KBM-7 (cell line): ENCODE measurements around the gene NKIRAS1.
"Not testable (repeated sequence)": the region's sequence is repeated elsewhere in the genome, so short reads cannot be mapped to it uniquely, and the experiment has no call there.

Source experiments
- DNase-seq: peaks from one replicate; pipeline ENCODE4 v3.0.0-alpha.2; 2015
- in situ Hi-C: fragments of 300-500 bp; cut with MboI; formaldehyde crosslinking; loops from 2 replicates; pipeline ENCODE4 v1.14.3; 2020; ENCODE audit warnings: low sequenced_read_pairs, low pct_unique_long_range_greater_than_20kb, mixed read lengths

NKIRAS1 gene

DNA sequence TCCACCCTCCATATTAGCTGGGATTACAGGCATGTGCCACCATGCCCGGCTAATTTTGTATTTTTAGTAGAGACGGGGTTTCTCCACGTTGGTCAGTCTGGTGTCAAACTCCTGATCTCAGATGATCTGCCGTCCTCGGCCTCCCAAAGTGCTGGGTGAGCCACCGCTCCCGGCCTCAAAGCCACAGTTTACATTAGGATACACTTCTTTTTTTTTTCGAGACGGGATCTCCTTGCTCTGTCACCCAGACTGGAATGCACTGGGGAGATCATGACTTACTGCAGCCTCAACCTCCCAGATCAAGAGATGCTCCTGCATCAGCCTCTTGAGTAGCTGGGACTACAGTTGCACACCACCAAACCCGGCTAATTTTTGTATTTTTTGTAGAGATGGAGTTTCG, 25.8 kb upstream of the NKIRAS1 start:
- in situ Hi-C loops: no loop called here
- no peak for DNase-seq

DNA sequence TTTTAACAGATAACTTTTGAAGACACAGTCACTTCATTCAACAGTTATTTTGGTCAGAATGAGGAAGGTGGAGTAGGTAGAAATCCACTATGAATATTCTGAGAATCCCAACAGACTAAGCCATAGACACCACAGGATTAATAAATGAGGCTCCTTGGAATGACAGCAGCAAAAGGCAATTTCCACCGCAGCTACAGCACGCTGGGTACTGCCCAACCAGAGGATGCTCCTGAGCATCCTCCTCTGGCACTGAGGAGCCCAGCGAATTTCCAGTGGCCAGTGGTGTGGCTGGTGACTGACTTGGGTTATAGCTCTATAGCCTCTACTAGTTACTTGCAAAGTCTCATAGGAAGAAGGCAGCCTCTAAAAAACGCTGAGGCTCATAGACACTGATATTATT, 24.6 kb upstream of the NKIRAS1 start:
- in situ Hi-C loops: no loop called here
- DNase-seq: no peak

DNA sequence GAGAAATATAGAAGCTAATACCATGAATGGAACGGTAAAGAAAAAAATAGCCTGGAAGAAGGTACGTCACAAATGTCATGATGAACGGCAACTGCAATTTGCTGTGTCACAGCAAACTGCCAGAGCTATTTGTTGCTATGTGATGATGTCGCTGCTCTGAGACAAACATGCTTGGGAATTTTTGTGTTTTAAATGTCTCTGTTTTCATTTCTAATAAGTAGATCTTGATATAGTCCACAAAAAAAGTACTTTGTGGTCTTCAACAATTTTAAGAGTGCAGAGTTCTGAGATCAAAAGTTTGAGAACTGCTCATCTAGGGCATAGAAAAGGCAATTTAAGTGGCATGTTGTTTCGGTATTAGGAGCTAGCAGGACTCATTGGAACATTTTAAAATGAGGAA, 24.0 kb upstream of the NKIRAS1 start:
- in situ Hi-C loops: no loop called here
- no peak for DNase-seq

DNA sequence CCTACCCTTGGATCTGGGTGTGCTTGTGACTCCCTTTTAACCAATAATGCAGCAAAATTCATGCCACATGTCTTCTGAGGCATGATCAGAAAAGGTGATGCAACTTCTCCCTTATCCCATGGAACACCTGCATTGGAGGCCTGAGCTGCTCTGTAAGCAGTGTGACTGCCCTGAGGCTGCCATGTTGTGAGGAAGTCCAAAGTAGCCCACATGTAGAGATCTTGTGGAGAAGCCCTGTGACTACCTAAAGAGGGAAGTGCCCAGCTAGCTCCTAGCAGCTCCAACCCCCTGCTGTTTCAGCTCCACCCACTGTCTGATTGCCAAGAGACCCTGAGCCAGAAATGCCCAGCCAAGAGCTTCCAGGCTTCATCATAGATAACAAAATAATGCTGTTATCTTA, 21.9 kb upstream of the NKIRAS1 start:
- in situ Hi-C loops: no loop called here

DNA sequence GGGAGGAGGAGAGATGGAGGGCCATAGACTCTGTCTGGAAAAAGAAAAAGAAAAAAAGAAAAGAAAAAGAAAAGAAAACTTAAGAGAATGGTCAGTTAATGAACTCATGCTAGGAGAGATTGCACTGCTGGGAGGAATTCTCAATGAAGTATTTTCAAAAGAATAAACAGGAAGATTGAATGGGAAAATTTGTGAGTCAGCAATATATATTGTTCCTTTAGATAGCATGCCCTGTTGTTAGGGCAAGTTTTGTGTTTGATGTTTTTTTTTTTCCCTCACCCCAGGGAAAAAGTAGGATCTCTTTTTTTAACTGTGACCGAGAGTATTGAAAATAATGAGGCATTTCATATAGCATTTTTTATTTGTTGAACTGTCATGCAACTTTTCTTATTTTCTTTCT, 20.5 kb upstream of the NKIRAS1 start:
- in situ Hi-C loops: no loop called here

More for the DNA sequence above, 21.9 kb upstream of the NKIRAS1 start:
- peak; percentile 60 for DNase-seq

DNA sequence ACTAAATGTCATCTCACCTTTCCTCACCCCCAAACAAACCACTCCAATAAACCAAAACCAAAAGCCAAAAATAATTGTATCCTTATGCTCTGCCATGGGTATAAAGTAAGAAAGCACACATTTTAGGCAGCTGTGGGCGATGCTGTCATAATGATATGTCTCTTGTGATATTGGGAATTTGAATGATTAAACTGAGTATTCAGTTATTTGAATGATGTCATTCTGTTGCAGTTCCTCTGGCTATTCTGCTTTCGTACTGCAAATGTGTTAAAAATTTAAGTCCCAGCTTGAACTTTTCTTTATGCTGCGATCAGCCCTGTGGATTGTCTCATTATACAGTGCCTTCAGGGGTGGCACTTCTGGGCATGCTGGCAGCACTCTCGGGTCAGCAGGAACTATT, 17.5 kb upstream of the NKIRAS1 start:
- no peak for DNase-seq
- in situ Hi-C loops: no loop called here

More for the DNA sequence above, 20.5 kb upstream of the NKIRAS1 start:
- DNase-seq: no peak

DNA sequence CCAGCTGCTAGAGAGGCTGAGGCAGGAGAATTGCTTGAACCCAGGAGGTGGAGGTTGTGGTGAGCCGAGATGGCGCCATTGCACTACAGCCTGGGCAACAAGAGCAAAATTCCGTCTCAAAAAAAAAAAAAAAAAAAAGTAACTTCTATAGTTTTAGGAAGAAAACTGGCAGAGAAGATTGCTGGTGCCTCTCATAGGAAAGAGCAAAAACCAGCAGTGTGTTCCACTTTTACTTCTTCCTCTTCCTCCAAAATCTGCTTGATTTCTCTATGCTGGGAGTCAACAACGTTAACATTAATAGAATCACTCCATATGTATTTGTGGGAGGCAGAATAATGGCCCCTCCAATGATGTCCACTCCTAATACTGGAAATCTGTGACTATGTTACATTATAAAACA, 15.8 kb upstream of the NKIRAS1 start:
- in situ Hi-C loops: no loop called here
- no peak for DNase-seq

DNA sequence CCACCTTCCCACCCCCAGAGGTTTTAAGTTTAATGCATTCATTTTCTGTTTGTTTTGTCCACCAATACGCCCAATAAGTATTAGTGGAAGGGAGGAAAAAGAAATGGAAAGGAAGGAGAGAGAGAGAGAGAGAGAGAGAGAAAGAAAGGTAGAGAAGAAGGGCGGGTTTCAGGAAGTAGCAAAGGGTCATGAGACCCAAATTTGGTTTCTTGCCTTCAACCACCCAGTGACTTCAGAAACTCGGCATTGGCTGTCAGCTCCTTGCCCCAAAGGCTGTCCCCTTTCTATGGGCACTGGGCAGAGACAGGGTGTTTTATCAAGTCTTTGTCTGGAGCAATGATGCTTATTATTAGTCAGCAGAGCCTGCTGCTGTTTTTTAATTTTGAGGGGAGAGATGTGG, 14.8 kb upstream of the NKIRAS1 start:
- no peak for DNase-seq
- in situ Hi-C loops: no loop called here

DNA sequence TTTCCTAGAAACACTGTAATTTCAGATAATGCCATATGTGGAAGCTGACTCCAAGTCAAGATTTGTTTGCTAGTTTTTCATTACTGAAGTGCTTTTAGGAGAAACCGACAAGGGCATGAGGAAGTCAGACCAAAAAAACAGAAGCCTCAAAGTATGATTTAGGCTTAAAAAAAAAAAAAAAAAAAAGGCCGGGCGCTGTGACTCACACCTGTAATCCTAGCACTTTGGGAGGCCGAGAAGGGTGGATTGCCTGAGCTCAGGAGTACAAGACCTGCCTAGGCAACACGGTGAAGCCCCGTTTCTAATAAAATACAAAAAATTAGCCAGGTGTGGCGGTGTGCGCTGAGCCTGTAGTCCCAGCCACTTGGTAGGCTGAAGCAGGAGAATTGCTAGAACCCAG, 11.7 kb upstream of the NKIRAS1 start:
- peak; percentile 78 for DNase-seq
- in situ Hi-C loops: no loop called here

DNA sequence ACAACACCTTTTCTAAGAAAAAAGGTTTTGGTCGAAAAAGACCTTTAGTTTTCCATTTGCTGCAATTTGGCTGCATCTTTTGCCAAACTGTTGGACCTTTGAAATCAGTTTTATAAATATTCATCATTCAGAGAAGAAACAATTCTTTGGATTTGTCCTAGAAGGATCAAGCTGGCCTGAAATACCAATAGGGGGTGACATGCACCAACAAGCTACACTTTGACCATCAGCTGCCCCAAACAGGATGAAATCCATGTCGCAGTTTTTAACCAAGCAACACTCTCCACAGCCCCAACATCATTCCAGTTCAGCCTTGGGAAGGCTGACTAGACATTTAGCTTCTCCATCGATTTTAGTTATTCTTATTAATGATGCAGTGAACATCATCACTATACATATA, 9.9 kb upstream of the NKIRAS1 start:
- no peak for DNase-seq
- in situ Hi-C loops: no loop called here

DNA sequence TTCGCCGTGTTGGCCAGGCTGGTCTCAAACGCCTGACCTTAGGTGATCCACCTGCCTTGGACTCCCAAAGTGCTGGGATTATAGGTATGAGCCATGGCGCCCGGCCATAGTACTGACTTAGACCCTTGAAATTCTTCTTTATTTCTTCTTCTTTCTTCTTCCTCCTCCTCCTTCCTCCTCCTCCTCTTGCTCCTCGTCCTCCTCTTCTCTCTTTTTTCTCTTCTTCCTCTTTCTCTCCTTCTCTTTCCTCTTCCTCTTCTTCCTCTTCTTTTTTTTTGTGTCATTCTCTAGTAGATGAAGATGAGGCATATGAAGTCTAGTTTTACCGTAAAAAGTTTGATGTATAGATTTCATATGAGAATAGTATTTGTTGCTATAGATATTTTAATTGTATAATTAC, 9.5 kb upstream of the NKIRAS1 start:
- in situ Hi-C loops: no loop called here
- DNase-seq: no peak

DNA sequence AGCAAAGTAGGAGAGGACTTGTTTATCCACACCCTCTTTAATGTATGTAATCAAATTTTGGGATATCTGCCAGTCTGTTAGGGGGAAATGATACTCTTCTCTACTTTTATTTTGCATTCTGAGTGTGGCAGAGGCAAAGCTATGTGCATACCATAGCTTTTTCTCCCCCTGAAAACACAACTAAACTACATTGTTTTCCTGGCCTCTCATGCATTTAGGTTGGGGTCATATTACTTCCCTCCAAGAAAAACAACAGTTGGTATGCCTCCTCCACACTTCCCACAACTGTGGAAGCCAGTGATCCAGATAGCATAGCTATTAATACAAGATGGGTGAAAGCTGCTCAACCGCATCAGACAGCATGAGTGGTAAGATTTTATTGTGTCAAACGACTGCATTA, 7.0 kb upstream of the NKIRAS1 start:
- DNase-seq: peak; percentile 65
- in situ Hi-C loops: no loop called here

DNA sequence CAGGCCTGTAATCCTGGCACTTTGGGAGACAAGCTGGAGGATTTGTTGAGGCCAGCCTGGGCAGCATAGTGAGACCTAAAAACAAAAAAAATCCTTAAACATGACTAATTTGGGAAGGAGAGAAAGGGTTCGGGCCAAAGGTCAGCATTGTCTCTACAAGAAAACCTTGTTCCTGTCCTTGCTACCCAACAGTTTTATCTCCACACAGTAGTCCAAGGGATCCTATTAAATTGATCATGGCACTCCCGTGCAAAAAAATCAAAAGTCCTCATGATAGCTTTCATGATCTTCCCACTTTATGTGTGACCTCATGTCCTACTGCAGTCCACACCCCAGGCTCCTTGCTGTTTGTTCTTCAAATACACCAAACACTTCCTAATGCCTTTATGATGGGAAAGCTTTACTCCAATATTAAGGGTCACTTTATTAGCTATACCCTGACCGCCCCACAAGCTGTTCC, 4.3 kb upstream of the NKIRAS1 start:
- no peak for DNase-seq
- in situ Hi-C loops: no loop called here

DNA sequence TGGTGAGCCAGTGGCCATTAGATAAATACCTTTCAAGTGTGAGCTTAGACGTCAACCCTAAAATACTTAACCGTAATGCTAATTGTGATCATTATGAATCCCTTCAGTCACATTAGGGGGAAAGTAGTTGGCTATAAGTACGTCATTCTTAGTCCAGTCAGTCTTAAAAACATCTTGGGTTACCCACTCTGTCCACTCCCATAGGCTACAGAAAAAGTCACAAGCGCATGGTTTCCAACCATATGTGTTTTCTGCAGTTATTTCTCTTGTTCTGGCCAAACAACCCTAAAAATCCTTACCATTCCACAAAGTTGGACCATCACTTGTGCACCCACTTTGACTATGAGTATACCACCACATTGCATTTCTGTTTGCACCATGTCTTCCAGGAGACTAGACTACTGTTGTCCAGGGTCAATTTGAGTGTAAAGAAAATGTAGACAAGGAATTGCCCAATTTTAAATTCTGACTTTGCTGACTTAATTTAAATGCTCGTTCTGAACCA, 3.4 kb upstream of the NKIRAS1 start:
- DNase-seq: no peak
- in situ Hi-C loops: no loop called here

DNA sequence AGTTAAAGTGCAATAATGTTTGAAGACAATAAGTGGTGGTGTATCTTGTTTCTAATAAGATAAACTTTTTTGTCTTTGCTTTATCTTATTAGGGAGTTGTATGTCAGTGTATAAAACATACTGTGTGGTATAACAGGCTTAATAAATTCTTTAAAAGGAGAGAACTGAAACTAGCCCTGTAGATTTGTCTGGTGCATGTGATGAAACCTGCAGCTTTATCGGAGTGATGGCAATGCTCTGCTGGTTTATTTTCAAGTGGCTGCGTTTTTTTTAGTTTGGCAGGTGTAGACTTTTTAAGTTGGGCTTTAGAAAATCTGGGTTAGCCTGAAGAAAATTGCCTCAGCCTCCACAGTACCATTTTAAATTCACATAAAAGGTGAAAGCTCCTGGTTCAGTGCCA, 2.8 kb upstream of the NKIRAS1 start:
- in situ Hi-C loops: no loop called here
- no peak for DNase-seq

DNA sequence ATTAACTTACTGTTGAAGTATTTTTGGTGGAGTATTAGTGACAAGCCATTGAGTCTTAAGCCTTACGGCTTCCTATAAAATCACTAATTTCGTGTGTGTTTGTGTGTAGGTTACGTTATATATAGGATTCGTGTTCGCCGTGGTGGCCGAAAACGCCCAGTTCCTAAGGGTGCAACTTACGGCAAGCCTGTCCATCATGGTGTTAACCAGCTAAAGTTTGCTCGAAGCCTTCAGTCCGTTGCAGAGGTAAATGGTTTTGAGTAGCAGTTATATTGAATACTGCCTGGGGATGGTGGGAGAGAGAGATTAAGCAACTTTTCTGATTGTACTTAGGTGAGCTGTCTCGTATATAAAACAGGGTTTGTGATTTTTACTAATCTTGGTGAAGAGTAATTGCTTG, 1.5 kb upstream of the NKIRAS1 start:
- in situ Hi-C loops, DNase-seq: not testable (repeated sequence)

DNA sequence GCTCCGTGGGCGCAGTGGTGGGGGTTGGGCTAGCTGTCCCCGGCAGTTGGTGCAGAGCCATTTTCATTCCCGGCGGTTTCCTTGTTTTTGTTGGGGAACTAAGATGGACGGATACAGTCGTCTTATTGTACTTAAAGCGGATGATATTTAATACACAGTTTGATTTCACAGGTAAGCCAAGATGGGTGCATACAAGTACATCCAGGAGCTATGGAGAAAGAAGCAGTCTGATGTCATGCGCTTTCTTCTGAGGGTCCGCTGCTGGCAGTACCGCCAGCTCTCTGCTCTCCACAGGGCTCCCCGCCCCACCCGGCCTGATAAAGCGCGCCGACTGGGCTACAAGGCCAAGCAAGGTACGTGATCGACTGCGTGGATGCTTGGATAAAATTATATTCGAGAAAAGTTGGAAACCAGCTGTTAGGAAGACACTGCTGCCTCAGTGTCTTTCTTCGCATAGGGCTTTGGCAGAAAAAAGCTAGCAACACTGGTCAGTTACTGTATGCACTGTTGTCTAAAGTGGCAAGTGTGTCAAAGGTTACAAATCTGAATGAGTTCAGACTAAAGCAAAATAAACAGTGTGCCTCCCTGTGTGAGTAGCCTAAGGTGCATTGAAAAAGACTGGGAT, 1.0 kb upstream of the NKIRAS1 start:
- in situ Hi-C loops: not testable (repeated sequence)
- DNase-seq: peak; percentile 84

DNA sequence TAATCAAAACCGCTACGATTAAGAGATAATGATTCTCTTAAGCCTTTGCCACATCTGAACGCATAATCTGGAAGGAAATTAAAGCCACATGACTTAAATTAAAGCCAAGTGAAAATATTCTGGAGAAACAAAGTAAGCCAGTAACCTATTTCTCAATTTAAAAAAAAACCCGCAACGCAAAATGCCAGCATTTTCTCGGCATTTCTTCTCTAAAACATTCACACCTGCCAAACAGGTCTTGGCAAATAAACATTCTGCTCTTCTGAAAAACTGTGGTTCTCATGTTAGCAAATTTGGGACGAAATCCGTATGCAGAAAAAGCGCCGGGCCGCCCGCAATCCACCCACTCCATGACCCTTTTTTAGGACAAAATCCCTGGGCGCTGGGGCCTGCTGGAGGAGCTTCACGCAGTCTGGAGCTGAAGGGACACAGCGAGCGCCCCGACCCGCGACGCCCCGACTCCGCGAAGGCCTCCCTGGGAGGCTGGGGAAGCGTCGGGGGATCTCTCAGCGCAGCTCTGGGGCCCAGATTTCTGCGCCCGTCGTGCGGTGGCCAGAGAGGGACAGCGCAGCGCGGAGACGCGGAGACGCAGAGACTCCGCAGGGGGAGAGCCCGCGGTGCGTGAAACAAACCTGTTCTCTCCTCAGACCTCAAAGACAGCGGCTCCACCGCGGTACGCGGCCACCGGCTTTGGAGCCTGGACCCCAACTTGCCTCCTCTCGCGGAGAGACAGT, 471 bp downstream of the NKIRAS1 start:
- in situ Hi-C loops: no loop called here
- no peak for DNase-seq

DNA sequence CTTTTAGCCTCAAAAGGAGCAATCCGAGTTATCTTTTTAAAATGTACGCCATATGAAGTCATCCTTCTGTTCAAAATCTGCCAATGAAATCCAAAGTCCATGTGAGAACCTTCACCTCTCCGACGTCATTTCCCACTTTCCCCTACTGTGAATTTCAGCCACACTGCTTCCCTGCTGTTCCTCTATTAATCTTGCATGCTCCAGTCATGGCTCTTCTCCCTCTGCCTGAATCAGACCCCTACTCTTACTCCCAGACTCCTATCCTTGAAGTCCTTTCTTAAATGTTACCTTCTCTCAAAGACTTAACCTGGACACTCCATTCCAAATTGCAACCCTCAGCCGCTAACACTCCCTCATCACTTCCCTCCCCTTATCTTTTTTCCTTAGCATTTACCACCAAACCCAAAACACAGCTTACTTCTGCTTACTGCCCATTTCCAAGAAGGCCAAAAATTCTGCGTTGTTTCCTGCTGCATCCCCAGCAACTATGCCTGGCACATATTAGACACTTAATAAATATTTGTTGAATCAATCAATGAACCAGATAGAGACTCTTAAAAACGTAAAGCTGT, 1.2 kb downstream of the NKIRAS1 start:
- in situ Hi-C loops: no loop called here
- peak; percentile 75 for DNase-seq
